ENCODE results near the gene PLEKHA7. TPM values are rescaled to one million over a fixed set of nuclear protein-coding genes. Genes with fewer than 3 reads are reported as not detected.

Gene PLEKHA7
- polyA plus RNA-seq, 10 donors: 2.9 to 7.8 (median 5.6) TPM

GRCh38 chr11:16946477-16947282 is 67.5 kb downstream of the PLEKHA7 start:
- DNase-seq: no peak

- DNase-seq: peak in 2 of 3 donors; percentile 19 to 43
Measured at GRCh38 chr11:16945671-16946469, 68.3 kb downstream of the PLEKHA7 start.

- no peak for DNase-seq
Measured at GRCh38 chr11:16942911-16943310, 71.3 kb downstream of the PLEKHA7 start.

DNA sequence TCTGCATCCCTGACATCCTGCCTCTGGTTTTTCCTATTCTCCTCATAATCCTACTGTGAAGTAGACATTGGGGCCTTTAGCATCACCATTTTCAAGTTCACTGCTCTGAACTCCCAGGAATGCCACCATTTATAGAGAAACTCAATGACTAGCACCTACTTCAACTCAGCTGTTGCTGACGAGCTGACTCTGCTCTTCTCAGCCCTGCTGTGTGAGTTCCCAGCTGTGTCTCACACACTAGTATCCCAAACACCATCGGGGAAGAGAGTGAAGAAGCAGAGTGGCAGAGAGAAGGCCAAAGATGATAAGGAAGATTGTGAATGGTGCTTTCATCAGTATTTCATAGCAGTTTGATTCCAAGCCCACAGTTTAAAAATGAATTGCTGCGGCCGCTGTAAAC is 71.9 kb downstream of the PLEKHA7 start:
- DNase-seq: no peak

- no peak for DNase-seq
Measured at GRCh38 chr11:16941935-16942334, 72.3 kb downstream of the PLEKHA7 start.

DNA sequence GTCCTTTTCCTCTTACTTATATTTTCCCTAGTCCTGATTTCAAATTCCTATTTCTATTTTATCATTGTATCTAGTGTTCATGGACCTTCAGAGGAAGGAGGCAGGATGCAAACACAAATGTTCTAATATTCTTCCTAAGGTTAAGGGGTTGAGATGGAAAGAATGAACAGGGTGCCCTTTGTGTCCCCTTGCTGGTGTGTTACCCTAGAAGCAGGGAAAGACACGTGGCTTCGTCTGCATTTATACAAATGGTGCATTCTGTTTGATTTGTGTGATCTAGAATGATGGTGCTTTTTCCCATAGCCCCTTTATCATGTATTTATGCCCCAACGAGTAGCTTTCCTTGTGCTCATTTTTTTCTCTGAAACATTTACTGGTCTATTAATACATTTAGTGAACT is 76.2 kb downstream of the PLEKHA7 start:
- no peak for DNase-seq

- no peak for DNase-seq
Measured at GRCh38 chr11:16936643-16937042, 77.6 kb downstream of the PLEKHA7 start.

DNA sequence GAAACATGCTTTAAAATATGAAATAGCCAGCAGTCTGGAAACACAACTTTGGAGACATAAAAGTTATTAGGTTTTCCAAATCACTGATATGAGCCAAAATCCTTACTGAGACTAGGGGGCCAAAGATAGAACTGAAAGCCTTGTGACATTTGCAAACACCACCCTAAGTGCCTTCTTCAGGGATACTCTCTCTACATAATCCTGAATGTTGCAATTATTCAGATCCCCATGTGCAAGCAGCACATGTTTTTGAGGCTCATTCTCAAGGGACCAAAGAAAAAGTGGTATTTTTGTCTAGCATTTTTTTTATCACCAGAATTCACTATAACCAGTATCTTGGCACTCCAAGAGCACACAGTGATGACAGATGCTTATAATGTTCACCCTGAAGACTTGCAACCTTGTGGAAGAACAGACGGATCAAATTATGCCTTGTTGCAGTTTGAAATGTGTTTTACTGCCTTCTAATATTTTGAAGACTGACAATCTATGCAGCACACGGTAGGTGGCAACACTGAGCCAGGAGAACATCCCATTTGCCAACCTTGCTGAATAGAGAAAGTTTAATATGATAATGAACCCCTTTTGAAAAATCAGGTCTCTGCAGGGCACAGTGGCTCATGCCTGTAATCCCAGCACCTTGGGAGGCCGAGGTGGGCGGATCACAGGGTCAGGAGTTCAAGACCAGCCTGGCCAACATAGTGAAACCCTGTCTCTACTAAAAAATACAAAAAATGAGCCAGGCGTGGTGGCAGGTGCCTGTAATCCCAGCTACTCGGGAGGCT is 78.5 kb downstream of the PLEKHA7 start:
- DNase-seq: peak in 1 of 3 donors; percentile 50

DNA sequence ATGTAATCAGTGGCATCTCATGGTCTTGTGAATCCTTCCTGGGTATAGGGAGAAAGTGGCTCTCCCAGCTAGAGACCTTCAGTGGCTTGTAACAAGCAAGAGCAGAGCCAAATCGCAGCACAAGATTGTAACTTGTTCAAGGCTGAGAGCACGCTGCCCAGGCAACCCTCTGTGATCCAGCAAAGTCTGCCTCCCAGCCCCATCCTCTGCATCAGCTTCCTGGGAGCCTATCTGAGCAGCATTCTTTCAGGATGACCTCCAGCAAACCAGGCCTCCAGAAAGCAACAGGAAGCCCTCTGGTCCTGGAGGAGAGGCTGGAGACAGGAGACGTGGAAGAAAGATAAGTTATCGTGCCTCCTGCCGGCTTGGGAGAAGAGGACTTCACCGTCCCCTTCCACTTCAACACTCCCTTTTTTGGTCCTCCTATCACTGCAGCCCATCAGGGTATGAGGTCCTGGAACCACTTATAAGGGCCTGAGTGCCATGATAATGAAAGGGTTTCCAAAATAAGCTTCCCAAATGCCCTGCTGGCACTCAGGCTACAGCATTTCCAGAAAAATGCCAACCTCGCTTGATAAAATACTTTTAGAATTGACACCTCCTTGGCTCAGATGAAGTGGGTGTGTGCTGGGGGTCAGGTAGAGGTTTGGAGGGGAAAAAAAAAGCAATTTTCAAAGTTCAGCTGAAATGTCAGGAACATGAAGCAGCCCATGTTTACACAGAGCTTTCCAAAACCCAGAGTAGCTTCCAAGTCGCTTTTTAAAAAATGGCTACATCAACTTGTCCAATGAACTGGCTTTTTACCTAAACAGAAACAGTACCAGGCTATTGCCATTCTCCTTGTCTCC is 80.2 kb downstream of the PLEKHA7 start:
- DNase-seq: no peak

GRCh38 chr11:16933291-16933690 is 80.9 kb downstream of the PLEKHA7 start:
- DNase-seq: no peak

DNA sequence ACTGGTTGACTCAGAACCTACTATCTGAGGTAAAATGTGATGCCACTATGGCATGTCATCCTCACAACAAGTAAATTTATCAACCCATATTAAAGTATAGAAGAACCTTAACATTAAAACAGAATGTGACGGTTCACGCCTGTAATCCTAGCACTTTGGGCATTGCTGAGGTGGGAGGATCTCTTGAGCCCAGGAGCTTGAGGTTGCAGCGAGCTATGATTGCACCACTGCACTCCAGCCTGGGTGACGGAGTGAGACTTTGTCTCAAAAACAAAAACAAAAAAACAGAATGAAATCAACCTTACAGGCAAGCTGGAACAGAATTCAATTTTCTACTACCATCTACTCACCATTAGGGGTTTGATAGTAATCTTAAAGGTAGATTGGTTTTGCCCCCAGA is 86.2 kb downstream of the PLEKHA7 start:
- no peak for DNase-seq

DNA sequence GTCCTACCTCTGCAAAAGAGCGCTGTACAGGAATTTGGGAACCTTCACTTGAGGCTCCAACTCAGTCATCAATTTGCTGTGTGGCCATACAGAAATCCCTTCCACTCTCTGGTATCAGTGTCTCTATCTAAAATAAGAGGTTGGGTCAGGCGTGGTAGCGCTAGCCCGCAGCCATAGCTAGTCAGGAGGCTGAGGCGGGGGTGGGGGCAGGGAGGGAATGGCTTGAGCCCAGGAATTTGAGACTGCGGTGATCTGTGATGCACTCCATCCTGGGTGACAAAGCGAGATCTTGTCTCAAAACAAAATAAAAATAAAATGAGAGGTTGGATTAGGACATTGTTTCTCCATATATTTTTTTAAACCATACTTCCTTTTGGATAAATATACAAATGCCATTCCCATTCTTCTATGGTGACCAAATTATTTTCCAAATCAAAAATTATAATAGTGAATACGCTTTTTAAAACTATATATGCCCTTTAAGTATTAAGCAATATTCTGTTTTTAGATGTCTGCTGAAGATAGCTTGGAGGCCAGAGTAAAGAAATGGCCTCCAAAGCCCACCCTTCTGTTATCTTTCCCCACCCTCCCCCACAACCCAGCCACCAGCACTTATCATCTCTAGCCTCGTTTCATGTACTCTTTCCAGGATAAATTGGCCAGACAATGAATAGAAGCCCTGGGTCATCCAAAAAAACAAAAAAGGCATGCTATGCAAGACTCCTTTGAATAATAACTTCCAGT is 87.2 kb downstream of the PLEKHA7 start:
- DNase-seq: peak in 1 of 3 donors; percentile 39

GRCh38 chr11:16925561-16926065 is 88.6 kb downstream of the PLEKHA7 start:
- peak in 2 of 3 donors; percentile 47 to 81 for DNase-seq

DNA sequence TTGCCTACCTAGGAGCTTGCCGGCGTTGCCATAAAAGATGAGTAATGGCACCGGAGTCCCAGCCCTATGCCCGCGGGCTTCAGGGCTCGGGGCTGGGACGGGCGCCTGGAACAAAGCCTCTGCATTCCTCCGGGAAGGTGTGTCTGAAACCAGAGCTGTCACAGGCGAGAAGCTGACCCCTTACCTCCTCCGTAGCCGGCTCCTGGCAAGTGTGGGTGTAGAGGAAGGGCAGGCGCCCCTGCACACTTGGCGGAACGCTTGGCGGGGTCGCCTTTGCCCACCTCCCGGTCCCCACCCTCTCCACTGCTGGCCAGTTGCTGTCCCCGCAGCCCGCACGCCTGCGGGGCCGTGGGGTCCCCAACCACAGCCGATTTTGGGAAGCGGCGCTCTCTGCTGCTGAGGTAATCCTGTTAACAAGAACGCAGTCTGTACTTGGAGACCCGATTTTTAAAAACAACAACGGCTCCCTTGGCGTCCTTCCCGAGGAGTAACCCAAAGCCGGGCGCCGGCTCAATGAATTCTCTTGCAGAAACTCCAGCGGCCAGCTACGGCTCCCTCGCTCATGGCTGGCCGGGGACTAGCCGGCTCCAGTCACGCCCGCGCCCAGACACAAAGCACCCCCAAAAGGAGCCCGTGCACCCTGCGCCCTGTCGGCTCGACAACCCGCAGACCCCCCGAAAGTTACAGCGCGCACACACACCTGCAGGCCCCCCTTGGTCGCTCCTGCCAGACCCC is 89.2 kb downstream of the PLEKHA7 start:
- DNase-seq: peak in 2 of 3 donors; percentile 78 to 89

DNA sequence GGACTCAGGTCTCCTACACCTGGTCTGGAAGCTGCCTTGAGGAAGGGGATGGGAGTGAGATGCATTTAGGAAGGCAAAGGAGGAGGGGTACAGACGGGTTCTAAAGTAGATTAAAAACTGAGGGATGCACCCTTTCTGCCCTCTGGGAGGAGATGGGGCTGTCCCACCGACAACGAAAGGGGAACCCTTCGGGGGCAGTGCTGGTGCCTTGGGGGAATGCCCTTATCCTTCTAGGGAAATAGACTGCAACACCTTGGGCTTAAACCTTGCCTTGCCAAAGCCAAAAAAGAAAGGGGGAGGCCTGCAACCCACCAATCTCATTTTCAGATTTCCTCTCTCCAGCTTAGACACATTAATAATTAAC is 89.8 kb downstream of the PLEKHA7 start:
- no peak for DNase-seq

DNA sequence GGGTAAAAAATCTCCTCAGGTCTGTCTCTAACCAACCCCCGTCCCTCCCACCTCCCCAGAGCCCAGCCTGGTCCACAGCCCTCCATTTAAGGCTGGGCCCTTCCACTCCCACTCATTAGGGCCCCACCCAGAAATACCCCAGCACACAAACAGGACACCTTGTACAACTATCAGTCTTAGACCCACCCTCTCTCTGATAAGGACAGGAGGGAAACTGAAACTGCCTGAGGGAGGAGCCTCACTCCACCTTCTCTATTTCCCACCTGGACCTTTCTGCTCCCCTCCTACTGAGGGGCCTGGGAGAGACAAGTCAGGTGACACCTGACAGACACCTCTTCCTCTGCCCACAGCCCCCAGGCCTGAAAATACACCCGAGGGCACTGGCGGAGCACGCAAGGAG is 90.2 kb downstream of the PLEKHA7 start:
- DNase-seq: no peak

DNA sequence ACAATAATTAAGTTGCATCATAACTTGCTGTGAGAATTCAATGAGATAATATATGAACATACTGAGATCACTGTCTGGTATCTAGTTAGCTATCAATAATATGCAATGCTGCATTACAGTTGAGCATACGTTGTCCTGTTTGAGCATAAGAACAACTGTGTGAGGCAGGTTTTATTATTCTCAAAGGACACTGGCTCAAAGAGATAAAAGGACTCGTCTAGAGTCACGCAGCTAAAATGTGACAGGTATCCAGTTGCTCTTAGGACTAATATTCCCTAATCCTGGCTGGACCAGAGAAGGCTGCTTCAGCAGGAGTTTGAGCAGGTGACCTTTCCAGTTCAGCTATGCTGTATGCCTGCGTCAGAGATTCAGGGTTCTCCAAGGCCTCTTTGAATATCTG is 92.5 kb downstream of the PLEKHA7 start:
- no peak for DNase-seq

- DNase-seq: no peak
Measured at GRCh38 chr11:16921019-16921418, 93.2 kb downstream of the PLEKHA7 start.

DNA sequence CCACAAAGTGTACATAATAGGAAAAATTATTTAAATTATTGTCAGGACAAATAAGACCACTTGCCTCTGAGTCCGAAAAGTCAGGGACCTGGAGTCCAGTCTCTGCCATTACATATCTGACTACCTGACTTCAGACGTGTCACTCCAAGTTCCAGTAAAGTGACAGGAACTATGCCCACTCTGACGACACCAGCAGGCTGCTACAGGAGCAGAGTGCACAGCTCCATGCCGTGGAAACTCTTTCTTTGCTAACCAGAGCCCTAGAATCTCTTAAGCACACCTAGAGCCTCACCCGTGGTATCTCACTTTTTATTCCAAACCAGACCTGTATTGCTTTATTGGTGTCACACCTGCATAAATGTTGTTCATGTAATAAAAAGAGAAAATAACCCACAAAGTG is 93.7 kb downstream of the PLEKHA7 start:
- no peak for DNase-seq

Measured in muscle of back (tissue), 11 donors.